Hypothalamus (tissue), 51 donors: ENCODE results near the gene TMEM115.
A peak's percentile ranks its signal among the peaks of the same experiment; 100 is the strongest.

Source experiments
- DNase-seq, 51 donors: peaks; one replicate each; lab custom pipeline; 2025; lab: John Stamatoyannopoulos, UW

Gene TMEM115

DNA sequence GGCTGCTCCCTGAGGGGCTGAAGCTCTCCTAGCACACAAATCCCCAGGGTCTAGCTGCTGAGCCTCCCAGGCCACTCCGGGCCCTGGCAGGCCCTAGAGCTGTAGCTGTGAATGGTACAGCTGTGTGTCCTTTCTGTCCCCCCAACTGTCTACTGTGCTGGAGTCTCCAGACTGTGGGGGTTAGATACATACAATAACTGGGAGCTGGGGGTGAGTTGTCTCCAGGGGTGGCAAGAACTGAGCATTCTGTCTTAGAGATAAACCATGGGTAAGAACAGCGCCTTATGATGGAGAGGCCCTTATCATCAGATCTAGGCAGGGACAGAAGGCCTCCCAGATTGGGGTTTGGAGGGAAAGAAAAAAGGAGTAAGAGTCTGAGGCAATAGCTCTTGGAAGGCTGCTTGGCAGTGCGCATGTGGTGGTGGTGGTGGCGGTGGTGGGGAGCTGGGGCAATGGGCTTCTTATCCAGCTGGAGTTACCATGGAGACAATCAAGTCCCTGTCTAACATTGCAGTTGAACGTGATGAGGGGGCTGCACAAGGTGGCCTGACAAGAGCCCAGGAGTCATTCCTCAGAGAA lies 5.0 kb downstream of the TMEM115 start:
- DNase-seq, result no peak

GRCh38 chr3:50353245-50354004 lies 5.9 kb downstream of the TMEM115 start:
- no peak for DNase-seq

DNA sequence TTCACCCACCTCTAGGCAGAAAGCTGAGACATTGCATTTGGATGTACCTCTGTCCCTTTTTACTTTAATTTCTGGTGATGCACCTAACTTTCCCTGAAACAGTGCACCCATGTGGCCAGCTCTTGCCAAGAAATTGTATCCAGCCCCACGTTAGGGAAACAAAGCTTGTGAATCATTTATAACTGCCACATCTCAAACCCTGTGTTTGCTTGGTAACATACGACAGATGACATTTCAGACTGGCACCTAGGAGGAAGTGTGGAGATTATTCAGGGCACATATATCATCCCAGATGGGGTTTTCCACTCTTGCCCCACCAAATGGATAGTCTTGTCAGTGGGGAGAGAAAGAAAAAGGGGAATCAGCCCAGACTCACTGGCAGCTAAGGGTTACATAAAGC lies 6.5 kb downstream of the TMEM115 start:
- no peak for DNase-seq

DNA sequence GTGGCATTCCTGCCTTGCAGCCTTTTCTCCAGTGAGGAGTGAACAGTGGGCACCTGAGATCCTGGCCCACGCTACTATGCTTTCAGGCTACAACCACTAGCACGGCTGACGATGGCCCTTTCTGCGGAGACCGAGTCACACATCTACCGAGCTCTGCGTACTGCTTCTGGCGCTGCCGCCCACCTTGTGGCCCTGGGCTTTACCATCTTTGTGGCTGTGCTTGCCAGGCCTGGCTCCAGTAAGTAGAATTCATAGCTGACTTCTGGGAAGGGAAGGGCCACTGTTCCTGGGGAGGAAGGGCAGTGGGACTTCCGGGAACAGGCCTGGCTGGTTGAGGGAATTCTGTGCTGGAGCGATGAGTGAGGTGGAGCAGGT lies 8.0 kb downstream of the TMEM115 start:
- DNase-seq, result no peak

GRCh38 chr3:50350527-50351322 lies 8.6 kb downstream of the TMEM115 start, which contains the start of the genes CYB561D2 and NPRL2:
Gene CYB561D2 (plus strand): TSS chr3:50350862. CDS start chr3:50351434, 572 bp downstream.
Gene NPRL2 (minus strand): TSS chr3:50350775. CDS start chr3:50350652, 123 bp downstream.
- DNase-seq, result peak; percentile 87 to 99 (median 97)

DNA sequence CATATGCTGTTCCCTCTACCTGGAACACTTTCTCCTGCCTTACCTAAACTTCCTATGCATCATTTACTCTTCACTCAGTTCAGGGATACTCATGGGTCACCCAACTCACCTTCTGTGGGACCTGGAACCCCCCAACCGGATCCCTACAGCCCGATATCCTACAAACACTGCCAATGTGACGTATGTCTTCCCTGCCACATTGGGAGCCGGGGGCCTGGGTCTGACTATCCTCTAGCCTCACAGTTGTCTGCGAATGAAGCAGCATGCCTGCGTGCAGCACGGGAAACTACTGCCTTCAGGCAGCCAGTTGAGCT lies 9.2 kb downstream of the TMEM115 start:
- peak in 1 of 51 donors; percentile 58 for DNase-seq

- peak in 34 of 51 donors; percentile 7 to 83 (median 44) for DNase-seq
Observed at GRCh38 chr3:50347187-50347813, 12.0 kb downstream of the TMEM115 start.

- DNase-seq, result peak in 30 of 51 donors; percentile 6 to 57 (median 31)
Observed at GRCh38 chr3:50345586-50346234, 13.6 kb downstream of the TMEM115 start, which contains the start of gene ZMYND10. Gene ZMYND10 (minus strand): TSS chr3:50345732. CDS start chr3:50345579, 153 bp downstream.

GRCh38 chr3:50345008-50345407 lies 14.3 kb downstream of the TMEM115 start:
- no peak for DNase-seq

DNA sequence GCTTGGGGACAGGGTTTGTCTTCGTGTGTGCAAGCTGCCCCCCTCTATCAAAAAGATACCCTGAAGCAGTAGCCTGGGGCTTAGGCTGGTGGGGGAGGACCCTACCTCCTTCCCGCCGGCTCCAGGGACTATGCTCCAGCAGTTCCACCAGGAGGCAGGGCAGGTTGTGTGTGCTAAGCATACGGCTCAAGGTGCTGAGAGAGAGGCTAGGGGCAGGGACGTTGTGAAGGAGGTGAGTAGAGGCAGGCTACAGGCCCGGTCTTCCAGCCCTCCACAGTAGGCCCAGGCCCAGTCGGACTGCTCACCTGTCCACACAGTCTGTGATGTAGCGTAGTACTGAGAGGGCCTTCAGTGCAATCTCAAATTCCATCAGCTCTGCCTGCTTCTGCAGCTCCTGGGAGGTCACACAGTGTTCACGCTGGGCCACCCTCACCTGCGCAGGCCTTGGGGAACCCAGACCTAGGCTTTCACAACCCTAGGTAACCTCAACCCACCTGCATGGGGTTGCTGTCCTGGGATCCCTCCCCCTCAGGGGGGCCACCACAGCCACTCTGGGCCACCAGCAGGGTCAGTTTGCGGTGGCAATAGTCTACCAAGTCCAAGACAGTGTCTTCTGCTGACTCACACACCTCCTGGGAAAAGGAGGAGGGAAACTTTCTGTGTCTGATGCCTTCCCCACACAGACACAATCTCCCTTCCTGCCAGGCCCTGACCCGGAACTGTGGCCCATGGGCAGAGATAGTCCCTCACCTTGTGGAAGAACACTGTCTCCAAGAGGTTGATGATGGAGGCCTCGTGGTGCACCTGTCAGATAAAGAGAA lies 16.3 kb downstream of the TMEM115 start:
- no peak for DNase-seq

DNA sequence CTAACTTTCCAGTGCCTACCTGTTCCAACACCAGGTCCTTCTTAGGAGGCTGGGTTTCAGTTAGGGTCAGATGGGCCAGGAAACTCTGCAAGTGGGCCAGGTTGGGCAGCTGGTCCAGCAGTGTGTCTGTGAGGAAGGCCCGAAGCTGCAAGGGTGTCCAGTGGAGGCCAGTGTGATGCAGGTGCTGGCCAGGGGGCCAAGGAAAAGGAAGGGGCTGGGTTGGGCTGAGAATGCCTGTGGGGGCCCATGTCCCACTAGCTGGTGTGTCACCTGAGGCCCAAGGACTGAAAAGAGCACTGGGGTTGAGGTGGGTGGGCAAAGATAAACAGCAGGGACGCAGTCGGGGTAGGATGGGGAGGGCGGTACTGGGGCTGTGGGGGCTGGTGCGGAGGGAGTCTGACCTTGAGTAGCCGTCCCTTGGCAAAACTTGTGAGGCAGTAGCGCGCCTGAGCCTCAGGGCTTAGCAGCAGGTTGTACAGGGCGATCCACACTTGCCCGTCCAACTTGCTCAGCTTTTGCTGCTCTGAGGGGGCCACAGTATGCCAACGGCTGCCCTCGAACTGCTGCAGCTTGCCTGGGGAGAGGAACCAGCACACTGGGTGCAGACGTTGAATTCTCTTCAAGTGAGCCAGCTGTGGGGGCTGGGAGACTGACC lies 17.2 kb downstream of the TMEM115 start:
- DNase-seq, result no peak

DNA sequence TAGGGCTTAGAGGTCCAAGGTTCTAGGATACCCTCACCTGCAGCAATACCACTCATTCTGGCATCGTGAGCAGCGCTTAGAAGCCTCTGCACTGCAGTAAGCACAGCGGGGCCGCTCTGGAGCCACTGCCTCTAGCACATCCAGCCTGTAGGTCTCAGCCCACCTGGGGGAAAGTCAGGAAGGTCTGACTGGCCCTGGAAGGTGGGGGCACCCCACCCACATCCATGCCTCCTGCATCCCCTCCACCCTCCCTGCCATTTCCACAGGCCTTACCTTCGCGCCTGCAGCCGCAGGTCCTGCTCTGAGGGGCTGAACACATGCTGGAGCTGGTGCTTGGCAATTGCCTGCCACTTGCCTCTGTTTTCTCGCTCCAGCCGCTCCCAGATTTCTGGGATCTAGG lies 17.8 kb downstream of the TMEM115 start:
- DNase-seq, result no peak

GRCh38 chr3:50340448-50341329 lies 18.6 kb downstream of the TMEM115 start, which contains the start of gene RASSF1:
Gene RASSF1 (minus strand): TSS chr3:50340836. CDS start chr3:50340805, 31 bp downstream.
- DNase-seq, result peak in 4 of 51 donors; percentile 19 to 31 (median 26)

DNA sequence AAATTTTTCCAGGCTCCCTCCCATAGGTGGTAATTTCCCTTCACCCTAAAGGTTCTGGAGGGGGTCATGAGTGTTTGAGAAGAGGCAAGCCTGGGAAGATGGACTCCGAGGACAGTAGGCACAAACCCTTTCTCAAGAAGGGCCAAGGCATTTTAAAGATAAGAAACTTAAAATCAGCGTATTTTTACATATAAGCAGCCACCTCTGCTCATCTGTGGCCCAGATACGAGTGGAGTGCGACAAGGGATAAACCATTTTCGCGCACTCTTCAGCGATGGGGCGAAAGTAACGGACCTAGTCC lies 19.2 kb downstream of the TMEM115 start:
- DNase-seq, result no peak

DNA sequence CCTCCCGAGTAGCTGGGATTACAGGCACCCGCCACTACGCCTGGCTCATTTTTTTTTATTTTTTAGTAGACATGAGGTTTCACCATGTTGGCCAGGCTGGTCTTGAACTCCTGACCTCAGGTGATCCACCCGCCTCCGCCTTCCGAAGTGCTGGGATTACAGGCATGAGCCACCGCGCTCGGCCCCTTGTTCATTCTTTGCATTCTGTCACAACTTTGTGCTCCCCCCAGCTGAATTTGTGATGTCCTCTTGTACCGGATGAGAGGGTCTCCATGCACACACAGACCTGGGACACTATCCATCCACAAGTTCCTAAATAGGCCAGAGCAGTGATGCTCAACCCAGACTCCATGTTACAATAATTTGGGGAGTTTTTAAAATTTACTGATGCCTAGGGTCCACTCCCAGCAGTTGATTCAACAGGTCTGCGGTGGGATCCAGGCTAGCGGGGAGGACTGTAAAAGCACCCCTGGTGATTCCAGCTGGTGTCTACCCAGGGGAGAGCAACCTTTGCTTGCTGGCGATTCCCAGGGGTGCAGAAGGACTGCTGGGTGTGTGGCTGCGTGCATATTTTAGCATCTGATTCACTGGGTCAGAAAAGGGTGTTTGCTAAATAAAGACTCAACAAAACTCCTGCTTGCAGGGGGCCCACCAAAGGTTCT lies 19.7 kb downstream of the TMEM115 start:
- DNase-seq, result no peak

GRCh38 chr3:50338965-50339364 lies 20.4 kb downstream of the TMEM115 start:
- no peak for DNase-seq

GRCh38 chr3:50337175-50337861 lies 22.0 kb downstream of the TMEM115 start:
- DNase-seq, result peak; percentile 73 to 99 (median 96)
